HG02870 (cell line): ENCODE data around the gene ID1.

ENCODE experiments used
- ATAC-seq: cut with Tn5 transposase; IDR thresholded peaks from one replicate; pipeline ENCODE4 v1.9.1; 2021; ENCODE audit warnings: mild to moderate bottlenecking, moderate library complexity; ENCODE audit not compliant: unreplicated experiment

ID1 gene

GRCh38 chr20:31605031-31605901 lies at the start of gene ID1:
ID1 (plus strand) TSS chr20:31605289; CDS start chr20:31605388, 99 bp downstream.
- ATAC-seq = peak; percentile 79

DNA sequence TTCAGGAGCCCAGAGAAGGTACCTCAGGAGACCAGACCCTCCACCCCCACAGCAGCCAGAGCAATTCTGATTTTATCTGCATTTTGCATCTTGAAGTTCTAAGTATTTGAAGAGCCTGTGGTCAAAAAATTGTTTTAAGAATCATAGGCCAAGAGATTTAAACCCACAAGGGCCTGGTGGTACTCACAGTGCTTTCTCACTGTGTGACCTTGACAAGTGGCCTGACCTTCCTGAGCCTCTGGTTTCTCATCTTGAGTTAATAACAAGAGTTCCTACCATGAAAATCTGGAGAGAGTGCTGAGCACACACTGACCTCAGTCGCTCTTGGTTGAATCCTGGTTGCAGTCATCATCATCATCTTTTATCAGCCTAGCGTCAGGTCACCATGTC lies 45.4 kb upstream of the ID1 start:
- ATAC-seq = no peak

GRCh38 chr20:31560094-31560745 lies 44.9 kb upstream of the ID1 start:
- no peak for ATAC-seq

GRCh38 chr20:31560746-31561598 lies 44.1 kb upstream of the ID1 start:
- ATAC-seq = no peak

GRCh38 chr20:31562241-31562640 lies 42.8 kb upstream of the ID1 start:
- ATAC-seq = no peak

- no peak for ATAC-seq
These were observed 40.8 kb upstream of the ID1 start for GRCh38 chr20:31564284-31564683.

GRCh38 chr20:31565699-31566318 lies 39.3 kb upstream of the ID1 start:
- no peak for ATAC-seq

- ATAC-seq = no peak
These were observed 38.8 kb upstream of the ID1 start for GRCh38 chr20:31566319-31566657.

DNA sequence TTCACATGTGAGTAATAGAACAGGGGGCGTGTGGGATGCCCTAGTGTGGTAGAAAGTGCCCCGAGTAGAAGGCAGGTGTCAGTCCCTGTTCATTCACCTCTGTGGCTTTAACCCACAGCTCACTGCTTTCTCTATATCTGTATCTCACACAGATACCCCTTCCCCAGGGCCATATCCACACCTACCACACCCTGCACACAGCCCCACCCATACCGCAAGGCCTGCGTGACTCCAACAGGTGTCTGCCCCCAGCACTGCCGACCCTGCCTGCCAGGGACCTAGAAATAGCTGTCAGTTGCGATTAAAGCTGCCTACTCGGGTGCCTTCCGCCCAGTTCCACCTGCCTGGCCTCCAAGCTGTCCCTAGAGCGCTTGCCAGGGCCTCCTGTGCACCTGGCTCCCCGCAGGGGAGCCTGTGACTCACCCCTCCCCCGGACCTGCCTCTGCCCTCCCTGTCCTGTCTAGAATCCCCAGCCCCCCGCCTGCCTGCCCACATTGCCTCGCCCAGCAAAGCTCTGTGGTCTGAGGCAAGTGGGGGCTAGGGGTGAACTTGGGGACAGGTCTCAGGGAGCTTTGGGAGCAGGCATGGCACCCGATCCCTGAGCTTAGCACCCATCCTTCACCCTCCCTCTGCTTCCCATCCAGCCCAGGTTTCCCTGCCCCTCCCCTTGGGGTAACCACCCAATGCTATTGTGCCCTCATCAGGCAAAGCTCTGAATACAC lies 38.3 kb upstream of the ID1 start:
- no peak for ATAC-seq

DNA sequence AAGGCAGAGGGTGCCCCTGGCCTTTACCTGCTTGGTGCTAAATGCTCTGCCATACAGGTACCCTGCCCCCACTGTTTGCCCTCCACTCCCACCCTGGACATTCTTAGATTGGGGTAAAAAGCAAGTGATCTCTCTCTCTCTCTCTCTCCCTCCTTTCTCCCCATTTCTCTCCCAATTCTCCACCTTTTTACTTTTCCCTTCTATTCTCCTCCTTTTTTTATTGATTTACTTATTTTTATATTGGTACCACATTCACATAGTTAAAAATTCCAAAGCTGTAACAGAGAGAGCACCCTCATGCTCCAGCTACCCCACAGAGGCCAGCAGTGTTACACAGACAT lies 37.7 kb upstream of the ID1 start:
- ATAC-seq = no peak

DNA sequence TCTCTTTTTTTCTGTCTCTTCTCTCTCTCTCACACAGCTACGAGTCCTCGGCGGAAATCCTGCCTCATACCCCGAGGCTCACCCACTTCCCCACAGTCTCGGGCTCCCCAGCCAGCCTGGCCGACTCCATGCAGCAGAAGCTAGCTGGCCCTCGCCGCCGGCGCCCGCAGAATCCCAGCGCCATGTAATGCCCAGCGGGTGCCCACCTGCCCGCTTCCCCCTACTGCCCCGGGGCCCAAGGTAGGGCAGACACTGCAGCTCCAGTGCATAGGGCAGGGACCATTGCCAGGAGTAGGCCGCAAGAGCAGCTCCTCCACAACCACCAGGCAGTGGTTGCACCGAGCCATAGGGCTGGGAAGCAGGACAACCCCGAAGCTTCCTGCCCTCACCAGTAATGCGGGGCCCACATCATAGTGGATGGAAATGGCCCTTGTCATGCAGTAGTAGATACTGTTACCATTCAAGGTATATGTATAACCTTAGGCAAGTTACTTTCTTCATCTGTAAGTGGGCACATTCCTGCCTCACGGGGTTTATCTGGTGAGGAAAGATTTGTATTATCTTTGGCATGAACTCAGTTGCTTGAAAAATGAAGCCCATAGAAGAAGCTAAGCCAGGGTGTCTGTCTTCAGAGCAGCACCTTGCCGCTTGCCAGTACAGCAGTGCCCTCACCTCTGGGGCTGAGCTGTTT lies 36.9 kb upstream of the ID1 start:
- ATAC-seq = no peak

- ATAC-seq = no peak
These were observed 36.3 kb upstream of the ID1 start for GRCh38 chr20:31568773-31569162.

GRCh38 chr20:31569163-31570020 lies 35.7 kb upstream of the ID1 start:
- ATAC-seq = no peak

DNA sequence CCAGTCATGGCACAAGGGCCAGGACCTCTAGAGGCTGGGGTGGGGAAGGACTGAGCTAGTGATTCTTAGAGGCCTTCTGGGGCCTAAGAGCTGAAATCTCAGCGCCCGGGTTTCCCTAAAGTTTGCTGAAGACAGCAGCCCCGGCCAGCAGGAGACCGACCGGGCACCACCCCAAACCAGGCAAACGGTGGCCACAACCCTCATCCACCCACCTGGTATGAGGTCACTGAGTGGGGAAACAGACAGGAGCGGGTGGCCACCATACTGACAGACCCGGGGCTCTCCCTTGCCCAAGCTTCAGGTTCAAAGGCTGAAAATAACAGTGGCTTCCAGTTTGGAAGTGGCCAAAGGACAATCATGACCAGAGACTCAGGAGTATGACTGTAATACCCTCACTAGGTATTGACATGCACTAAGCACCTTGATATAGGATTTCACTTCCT lies 35.0 kb upstream of the ID1 start:
- ATAC-seq = no peak

DNA sequence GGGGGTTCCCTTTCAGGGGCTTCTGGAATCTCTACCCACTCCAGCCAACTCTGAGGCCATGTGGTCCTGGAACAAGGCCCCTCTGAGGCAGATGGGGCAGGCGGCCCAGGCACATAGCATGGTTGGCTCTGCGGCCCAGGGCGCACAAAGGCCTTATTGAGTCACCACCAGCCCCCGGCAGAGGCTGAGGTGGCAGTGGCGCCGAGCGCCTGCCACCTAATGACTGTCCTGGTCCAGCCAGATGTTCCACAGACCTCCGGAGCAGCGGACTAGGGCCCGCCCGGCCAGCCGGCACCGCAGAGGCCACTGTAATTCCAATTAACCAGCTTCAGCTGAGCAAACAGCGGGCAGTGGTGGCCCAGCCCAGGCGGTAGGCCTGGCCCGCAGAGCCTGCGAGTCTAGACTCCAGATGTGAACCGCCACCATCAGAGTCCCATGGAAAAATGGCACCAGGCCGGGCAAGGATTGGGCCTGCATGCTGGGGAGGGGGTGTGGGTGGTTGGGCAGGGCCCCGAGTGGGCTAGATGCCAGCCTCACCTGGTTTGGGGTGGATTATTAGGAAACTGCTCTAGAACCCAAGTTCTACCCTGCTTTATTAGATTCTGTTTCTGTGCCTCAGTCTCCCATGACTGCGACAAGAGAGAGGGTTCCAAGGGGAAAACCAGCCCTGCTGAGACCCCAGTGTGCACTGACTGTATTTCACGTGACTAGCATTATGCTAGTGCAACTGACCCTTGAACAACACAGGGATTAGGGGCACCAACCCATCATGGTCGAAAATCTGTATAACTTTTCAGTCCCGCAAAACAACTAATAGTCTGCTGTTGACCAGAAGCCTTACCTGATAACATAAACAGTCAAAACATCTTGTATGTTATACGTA lies 34.1 kb upstream of the ID1 start:
- no peak for ATAC-seq

DNA sequence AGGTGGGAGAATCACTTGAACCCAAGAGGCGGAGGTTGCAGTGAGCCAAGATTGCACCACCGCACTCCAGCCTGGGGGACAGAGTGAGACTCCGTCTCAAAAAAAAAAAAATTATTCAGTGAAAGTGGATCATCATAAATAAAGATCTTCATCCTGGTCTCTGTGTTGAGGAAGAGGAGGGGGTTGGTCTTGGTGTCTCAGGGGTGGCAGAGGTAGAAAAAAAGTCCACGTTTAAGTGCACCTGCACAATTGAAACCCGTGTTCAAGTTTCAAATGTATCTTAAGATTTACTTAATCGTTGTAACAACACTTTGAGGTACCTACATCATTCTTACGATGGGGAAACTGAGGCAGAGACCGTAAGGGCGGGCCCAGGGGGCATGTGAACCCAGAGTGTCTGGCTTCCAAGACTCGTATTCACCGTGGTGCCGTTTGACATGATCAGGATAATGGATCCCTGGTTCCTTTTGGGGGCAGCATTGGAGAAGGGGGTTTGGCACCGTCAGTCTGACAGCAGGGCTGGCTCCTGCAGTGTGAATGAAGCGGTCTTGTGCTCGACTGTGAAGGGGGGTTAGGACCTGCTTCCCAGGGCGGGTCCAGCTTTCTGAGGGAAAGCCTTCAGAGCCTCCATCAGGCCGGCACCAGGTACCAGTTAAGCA lies 32.9 kb upstream of the ID1 start:
- ATAC-seq = peak; percentile 2

GRCh38 chr20:31572701-31573554 lies 32.2 kb upstream of the ID1 start:
- peak; percentile 80 for ATAC-seq
